Neural progenitor cell (in vitro differentiated cells): Measurements from ENCODE around the gene DDX23.

Experiments
- EZH2 ChIP-seq: fragments of 200-600 bp; sonication (generic); IDR thresholded peaks from 2 replicates; pipeline ENCODE4 v1.6.1; 2017; ENCODE audit warnings: antibody characterized with exemption, mild to moderate bottlenecking, moderate library complexity
- EZH2phosphoT487 ChIP-seq: fragments of 200-600 bp; sonication (generic); IDR thresholded peaks from 2 replicates; pipeline ENCODE4 v1.6.1; 2017; ENCODE audit warnings: antibody characterized with exemption

DNA sequence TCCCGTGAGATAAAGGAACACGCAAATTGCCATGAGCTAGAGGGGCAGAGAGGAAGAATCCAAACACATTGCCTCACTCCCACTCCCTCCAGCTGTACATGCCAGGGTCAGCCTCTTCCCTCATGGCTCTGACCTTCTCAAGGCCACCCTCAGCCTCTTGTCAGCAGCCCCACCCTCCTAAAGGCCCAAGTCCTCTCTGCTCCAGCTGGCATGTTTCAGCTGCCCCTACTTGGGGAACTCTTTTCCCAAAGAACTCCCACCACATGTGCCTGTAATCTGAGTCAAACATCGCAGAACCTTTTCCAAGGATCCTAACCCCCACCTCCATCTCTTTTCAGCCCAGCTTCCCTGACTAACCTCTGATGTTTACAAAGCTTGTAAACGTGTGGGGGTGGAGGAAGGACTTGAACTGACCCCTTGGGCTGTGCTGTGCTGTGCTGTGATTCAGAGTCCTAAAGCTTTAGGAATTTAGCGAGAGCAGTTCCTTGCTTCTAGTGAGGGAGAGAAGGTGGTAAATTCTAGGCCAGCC, 41.0 kb downstream of the DDX23 start:
- no peak for TF ChIP-seq EZH2phosphoT487
- TF ChIP-seq EZH2: no peak
